GM23338 (cell line): ENCODE measurements around the gene C4orf36. TPM values are rescaled to one million over a fixed set of nuclear protein-coding genes. Genes with fewer than 3 reads are reported as not detected.

ENCODE experiments used
- ATAC-seq: fragments of 200-7000 bp; cut with Tn5 transposase; 3 replicates; pipeline ENCODE4 v1.9.1; 2020
- DNase-seq: peaks from one replicate; pipeline ENCODE4 v3.0.0-alpha.2; 2015; ENCODE audit warnings: low spot score
- H2AFZ ChIP-seq: fragments of 200-600 bp; sonication (generic); 2 replicates; pipeline ENCODE4 v1.8.0; 2016; ENCODE audit warnings: antibody characterized with exemption, mild to moderate bottlenecking, moderate library complexity
- H3F3A ChIP-seq: fragments of 200-600 bp; sonication (generic); replicated peaks from 2 replicates; pipeline ENCODE4 v1.8.0; 2017; ENCODE audit warnings: antibody characterized with exemption, mixed run types, low read depth
- H3K27ac ChIP-seq: fragments of 200-600 bp; sonication (generic); 2 replicates; pipeline ENCODE4 v1.6.1; 2016; ENCODE audit warnings: low read depth
- H3K27me3 ChIP-seq: fragments of 200-600 bp; sonication (generic); 2 replicates; pipeline ENCODE4 v1.8.0; 2016; ENCODE audit warnings: mild to moderate bottlenecking, mixed run types, moderate library complexity; ENCODE audit not compliant: insufficient read depth
- H3K36me3 ChIP-seq: fragments of 200-600 bp; sonication (generic); 2 replicates; pipeline ENCODE4 v1.8.0; 2016; ENCODE audit warnings: mild to moderate bottlenecking; ENCODE audit not compliant: insufficient read depth
- H3K4me1 ChIP-seq: fragments of 200-600 bp; sonication (generic); 2 replicates; pipeline ENCODE4 v1.8.0; 2016; ENCODE audit warnings: mild to moderate bottlenecking, moderate library complexity; ENCODE audit not compliant: insufficient read depth
- H3K4me2 ChIP-seq: fragments of 200-600 bp; sonication (generic); 2 replicates; pipeline ENCODE4 v1.7.1; 2017; ENCODE audit warnings: mixed run types
- H3K4me3 ChIP-seq: fragments of 200-600 bp; sonication (generic); 2 replicates; pipeline ENCODE4 v1.6.1; 2016; ENCODE audit warnings: mixed run types
- H3K79me2 ChIP-seq: fragments of 200-600 bp; sonication (generic); replicated peaks from 2 replicates; pipeline ENCODE4 v1.8.0; 2017; ENCODE audit warnings: mild to moderate bottlenecking; ENCODE audit not compliant: insufficient read depth
- H3K9me2 ChIP-seq: fragments of 200-600 bp; sonication (generic); 2 replicates; pipeline ENCODE4 v1.8.0; 2017; ENCODE audit not compliant: insufficient read depth
- H4K20me1 ChIP-seq: fragments of 200-600 bp; sonication (generic); replicated peaks from 2 replicates; pipeline ENCODE4 v1.8.0; 2017; ENCODE audit warnings: mild to moderate bottlenecking; ENCODE audit not compliant: insufficient read depth
- H3K27ac Mint-ChIP-seq: 2 replicates; pipeline ENCODE4 v1.8.0; 2020; ENCODE audit warnings: inconsistent platforms, mild to moderate bottlenecking, moderate library complexity, mixed read lengths
- H3K27me3 Mint-ChIP-seq: 3 replicates; pipeline ENCODE4 v1.8.0; 2022; ENCODE audit warnings: low read depth, mild to moderate bottlenecking, moderate library complexity, mixed read lengths, inconsistent platforms; ENCODE audit not compliant: insufficient read depth, poor library complexity
- H3K36me3 Mint-ChIP-seq: 3 replicates; pipeline ENCODE4 v1.8.0; 2021; ENCODE audit warnings: low read depth, mild to moderate bottlenecking, inconsistent platforms, moderate library complexity, mixed read lengths
- H3K4me1 Mint-ChIP-seq: 3 replicates; pipeline ENCODE4 v1.8.0; 2020; ENCODE audit warnings: mild to moderate bottlenecking, inconsistent platforms, mixed read lengths
- H3K4me3 Mint-ChIP-seq: 3 replicates; pipeline ENCODE4 v1.8.0; 2021; ENCODE audit warnings: moderate library complexity, mild to moderate bottlenecking, inconsistent platforms, mixed read lengths
- H3K9me3 Mint-ChIP-seq: 3 replicates; pipeline ENCODE4 v1.8.0; 2020; ENCODE audit warnings: moderate library complexity, mild to moderate bottlenecking, inconsistent platforms, mixed read lengths
- CREB1 ChIP-seq: fragments of 250-450 bp; sonication (Bioruptor Pico); IDR thresholded peaks from 2 replicates; pipeline ENCODE4 v1.5.0; 2020; ENCODE audit warnings: low read depth, mild to moderate bottlenecking, moderate library complexity
- EZH2phosphoT487 ChIP-seq: fragments of 200-600 bp; sonication (generic); IDR thresholded peaks from one replicate; pipeline ENCODE4 v1.8.1; 2018; ENCODE audit warnings: antibody characterized with exemption; ENCODE audit not compliant: unreplicated experiment
- NANOG ChIP-seq: IDR thresholded peaks from 2 replicates; pipeline ENCODE4 v1.6.1; 2016; ENCODE audit warnings: antibody characterized with exemption, borderline replicate concordance
- STAT1 ChIP-seq: IDR thresholded peaks from one replicate; pipeline ENCODE4 v1.6.1; 2016; ENCODE audit warnings: antibody characterized with exemption; ENCODE audit not compliant: unreplicated experiment
- ZNF331 ChIP-seq: fragments of 250-450 bp; sonication (Bioruptor Pico); IDR thresholded peaks from 2 replicates; pipeline ENCODE4 v1.5.0; 2020; ENCODE audit warnings: low read depth, mild to moderate bottlenecking, moderate library complexity
- ZNF462 ChIP-seq: fragments of 250-450 bp; sonication (Bioruptor Pico); IDR thresholded peaks from 2 replicates; pipeline ENCODE4 v1.5.0; 2020; ENCODE audit warnings: mild to moderate bottlenecking, moderate library complexity
- polyA plus RNA-seq: library from polyadenylated mRNA; unstranded; fragments of >200 nt; fragmentation: Nextera tagmentation; extraction: Ambion mirVana; gene quantifications from 2 replicates; pipeline ENCODE4 v1.2.1, GENCODE V29; 2016
- total RNA-seq: library from RNA; depleted of rRNA; stranded (reverse); fragments of >200 nt; shearing (Covaris generic); gene quantifications from 2 replicates; pipeline ENCODE4 v1.2.3, GENCODE V29; 2014
- TF ChIP-seq, protein P1 (sequence below), 2 experiments: fragments of 200-600 bp in 1 of 2; sonication (generic) in 1 of 2; conservative IDR thresholded peaks; 2 replicates each; pipeline versions ENCODE4 v1.5.1 to v1.6.1; 2016 to 2017; ENCODE audit warnings: antibody characterized with exemption in 2 of 2, low read depth in 2 of 2, mild to moderate bottlenecking in 2 of 2, moderate library complexity in 1 of 2
- TF ChIP-seq, protein P2 (sequence below): IDR thresholded peaks from one replicate; pipeline ENCODE4 v1.6.1; 2018; ENCODE audit warnings: antibody characterized with exemption; ENCODE audit not compliant: unreplicated experiment
- TF ChIP-seq, protein P3 (sequence below): IDR thresholded peaks from 2 replicates; pipeline ENCODE4 v1.6.1; 2016; ENCODE audit warnings: antibody characterized with exemption

The C4orf36 gene
- total and polyA plus RNA-seq, 2 experiments from 2014 or later = 1.1 to 1.6 TPM

- ATAC-seq = no peak
- H4K20me1 ChIP-seq = no peaks in the 10 kb centered on the region
- H3K27ac ChIP-seq = no peak overlapping the region
- H3K4me1 ChIP-seq = no peaks in the 10 kb centered on the region
- peak overlapping the region; percentile 24; the same call in 1 of the 2 replicates for H2AFZ ChIP-seq
- no peak overlapping the region for H3K4me3 ChIP-seq
- TF ChIP-seq, protein P1, sequence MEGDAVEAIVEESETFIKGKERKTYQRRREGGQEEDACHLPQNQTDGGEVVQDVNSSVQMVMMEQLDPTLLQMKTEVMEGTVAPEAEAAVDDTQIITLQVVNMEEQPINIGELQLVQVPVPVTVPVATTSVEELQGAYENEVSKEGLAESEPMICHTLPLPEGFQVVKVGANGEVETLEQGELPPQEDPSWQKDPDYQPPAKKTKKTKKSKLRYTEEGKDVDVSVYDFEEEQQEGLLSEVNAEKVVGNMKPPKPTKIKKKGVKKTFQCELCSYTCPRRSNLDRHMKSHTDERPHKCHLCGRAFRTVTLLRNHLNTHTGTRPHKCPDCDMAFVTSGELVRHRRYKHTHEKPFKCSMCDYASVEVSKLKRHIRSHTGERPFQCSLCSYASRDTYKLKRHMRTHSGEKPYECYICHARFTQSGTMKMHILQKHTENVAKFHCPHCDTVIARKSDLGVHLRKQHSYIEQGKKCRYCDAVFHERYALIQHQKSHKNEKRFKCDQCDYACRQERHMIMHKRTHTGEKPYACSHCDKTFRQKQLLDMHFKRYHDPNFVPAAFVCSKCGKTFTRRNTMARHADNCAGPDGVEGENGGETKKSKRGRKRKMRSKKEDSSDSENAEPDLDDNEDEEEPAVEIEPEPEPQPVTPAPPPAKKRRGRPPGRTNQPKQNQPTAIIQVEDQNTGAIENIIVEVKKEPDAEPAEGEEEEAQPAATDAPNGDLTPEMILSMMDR (conservative IDR thresholded peaks at IDR 0.05; ENCODE audit: low read depth in 2 of 2) = no peak
- TF ChIP-seq ZNF331 (no peak), EZH2phosphoT487 (no peak), CREB1 (CRISPR knock-in tag) (no peak), NANOG (no peak), STAT1 (no peak), ZNF462 (no peak)
- TF ChIP-seq, protein P2, sequence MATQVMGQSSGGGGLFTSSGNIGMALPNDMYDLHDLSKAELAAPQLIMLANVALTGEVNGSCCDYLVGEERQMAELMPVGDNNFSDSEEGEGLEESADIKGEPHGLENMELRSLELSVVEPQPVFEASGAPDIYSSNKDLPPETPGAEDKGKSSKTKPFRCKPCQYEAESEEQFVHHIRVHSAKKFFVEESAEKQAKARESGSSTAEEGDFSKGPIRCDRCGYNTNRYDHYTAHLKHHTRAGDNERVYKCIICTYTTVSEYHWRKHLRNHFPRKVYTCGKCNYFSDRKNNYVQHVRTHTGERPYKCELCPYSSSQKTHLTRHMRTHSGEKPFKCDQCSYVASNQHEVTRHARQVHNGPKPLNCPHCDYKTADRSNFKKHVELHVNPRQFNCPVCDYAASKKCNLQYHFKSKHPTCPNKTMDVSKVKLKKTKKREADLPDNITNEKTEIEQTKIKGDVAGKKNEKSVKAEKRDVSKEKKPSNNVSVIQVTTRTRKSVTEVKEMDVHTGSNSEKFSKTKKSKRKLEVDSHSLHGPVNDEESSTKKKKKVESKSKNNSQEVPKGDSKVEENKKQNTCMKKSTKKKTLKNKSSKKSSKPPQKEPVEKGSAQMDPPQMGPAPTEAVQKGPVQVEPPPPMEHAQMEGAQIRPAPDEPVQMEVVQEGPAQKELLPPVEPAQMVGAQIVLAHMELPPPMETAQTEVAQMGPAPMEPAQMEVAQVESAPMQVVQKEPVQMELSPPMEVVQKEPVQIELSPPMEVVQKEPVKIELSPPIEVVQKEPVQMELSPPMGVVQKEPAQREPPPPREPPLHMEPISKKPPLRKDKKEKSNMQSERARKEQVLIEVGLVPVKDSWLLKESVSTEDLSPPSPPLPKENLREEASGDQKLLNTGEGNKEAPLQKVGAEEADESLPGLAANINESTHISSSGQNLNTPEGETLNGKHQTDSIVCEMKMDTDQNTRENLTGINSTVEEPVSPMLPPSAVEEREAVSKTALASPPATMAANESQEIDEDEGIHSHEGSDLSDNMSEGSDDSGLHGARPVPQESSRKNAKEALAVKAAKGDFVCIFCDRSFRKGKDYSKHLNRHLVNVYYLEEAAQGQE = no peak
- TF ChIP-seq, protein P3, sequence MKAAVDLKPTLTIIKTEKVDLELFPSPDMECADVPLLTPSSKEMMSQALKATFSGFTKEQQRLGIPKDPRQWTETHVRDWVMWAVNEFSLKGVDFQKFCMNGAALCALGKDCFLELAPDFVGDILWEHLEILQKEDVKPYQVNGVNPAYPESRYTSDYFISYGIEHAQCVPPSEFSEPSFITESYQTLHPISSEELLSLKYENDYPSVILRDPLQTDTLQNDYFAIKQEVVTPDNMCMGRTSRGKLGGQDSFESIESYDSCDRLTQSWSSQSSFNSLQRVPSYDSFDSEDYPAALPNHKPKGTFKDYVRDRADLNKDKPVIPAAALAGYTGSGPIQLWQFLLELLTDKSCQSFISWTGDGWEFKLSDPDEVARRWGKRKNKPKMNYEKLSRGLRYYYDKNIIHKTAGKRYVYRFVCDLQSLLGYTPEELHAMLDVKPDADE = no peak
- Mint-ChIP-seq H3K4me3 (no peak overlapping the region), H3K27ac (no peak overlapping the region), H3K36me3 (no peaks in the 10 kb centered on the region), H3K27me3 (peaks cover 6% of the 10 kb centered on the region), H3K4me1 (peaks cover 3% of the 10 kb centered on the region; the same call in 2 of the 3 replicates), H3K9me3 (no peaks in the 10 kb centered on the region)
- H3K79me2 ChIP-seq = no peaks in the 10 kb centered on the region
- no peaks in the 10 kb centered on the region for H3K27me3 ChIP-seq
- no peaks in the 10 kb centered on the region for H3K36me3 ChIP-seq
- H3F3A ChIP-seq = no peaks in the 10 kb centered on the region
- DNase-seq = no peak
- no peaks in the 10 kb centered on the region for H3K9me2 ChIP-seq
- no peak overlapping the region for H3K4me2 ChIP-seq
These were observed 57.3 kb downstream of the C4orf36 start for GRCh38 chr4:86834901-86835300.
